NK-92 treated with Interleukin-12 subunit alpha and Interleukin-12 subunit beta, amount 100 ng/mL, for 24 hours (cell line): ENCODE results near the gene SPATA13.

Experiments used
- DNase-seq: peaks from one replicate; lab custom pipeline; 2025; lab: John Stamatoyannopoulos, UW

SPATA13 gene

GRCh38 chr13:24141333-24141910, 19.1 kb upstream of the SPATA13 start:
- DNase-seq: no peak

GRCh38 chr13:24142453-24142852, 18.1 kb upstream of the SPATA13 start:
- DNase-seq: no peak

DNA sequence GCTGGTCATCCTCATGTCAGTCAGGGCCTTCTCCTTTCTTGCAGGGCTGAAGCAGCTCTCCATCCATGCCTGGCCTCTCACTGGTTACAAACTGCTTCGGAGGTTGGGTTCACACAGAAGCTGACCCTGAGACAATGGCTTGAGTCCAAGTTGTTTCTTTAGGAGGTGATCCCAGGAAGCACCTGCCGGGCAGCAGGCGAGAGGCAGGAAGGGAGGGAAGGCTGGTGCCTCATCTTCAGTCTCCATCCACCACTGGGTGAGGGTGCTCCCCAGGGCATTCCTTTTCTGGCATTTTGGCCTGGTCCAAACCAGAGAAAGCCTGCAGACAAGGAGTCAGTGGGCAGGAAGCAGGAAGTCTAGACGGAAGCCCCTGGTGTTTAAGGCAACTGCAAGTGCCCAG, 17.6 kb upstream of the SPATA13 start:
- no peak for DNase-seq

- DNase-seq: no peak
Observed at GRCh38 chr13:24145240-24145639, 15.3 kb upstream of the SPATA13 start.

DNA sequence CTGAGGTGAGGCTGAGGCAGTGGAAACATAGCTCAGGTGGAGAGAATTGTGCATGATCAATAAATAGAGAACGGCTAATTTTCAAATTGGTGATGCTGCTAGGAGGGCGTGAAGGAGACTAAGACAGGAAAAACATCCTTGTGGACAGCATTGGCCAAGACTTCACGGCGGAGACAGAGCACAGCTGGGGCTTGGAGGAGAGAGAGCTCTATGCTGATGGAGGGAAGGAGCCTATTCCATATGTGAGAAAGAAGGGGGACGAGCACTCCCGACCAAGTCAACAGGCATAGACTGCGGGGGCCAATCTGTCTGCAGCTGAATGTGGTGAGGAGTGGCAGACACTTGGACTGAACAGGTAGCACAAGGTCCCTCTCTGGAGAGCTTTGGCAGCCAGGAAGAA, 14.8 kb upstream of the SPATA13 start:
- no peak for DNase-seq

DNA sequence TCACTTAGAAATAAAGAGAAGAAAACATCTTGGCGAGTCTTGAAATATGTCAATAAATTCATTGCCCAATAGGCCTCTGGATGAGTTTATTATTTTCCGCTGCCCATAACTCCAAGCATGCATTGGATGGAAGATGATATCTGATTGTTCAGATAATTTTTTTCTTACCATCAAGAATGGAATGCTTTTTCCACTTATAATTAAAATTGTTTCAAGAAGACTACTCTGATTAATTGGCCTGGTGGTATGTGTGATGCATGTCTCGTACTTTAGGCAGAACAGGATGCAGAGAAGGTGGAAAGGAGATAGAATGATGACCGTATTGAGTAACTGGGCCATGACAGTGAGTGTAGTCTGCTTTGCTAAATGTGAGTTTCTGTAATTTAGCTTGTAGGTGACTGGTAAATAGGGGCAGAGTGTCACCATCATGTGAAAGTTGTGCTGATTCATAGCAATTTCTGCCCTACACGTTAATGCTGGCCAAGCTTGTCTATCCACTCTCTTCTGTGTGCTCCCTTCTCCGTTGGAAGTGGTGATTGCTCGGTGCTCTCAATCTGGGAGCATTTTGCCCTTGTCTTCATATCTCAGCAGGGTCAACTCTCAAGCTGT, 13.5 kb upstream of the SPATA13 start:
- DNase-seq: no peak

DNA sequence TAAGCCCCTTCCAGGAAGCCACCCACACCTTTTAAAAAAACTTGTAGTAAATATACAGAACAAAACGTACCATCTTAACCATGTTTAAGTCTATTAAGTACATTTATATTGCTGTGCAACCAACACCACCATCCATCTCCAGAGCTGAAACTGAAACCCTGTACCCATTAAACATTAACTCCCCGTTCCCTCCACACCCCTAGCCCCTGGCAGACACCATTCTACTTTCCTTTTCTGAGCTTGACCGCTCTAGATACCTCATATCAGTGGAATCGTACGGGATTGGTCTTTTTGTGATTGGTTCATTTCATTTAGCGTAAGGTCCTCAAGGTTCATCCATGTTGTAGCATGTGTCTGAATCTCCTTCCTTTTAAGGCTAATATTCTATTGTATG, 13.0 kb upstream of the SPATA13 start:
- no peak for DNase-seq

- no peak for DNase-seq
Observed at GRCh38 chr13:24148414-24149235, 11.9 kb upstream of the SPATA13 start.

DNA sequence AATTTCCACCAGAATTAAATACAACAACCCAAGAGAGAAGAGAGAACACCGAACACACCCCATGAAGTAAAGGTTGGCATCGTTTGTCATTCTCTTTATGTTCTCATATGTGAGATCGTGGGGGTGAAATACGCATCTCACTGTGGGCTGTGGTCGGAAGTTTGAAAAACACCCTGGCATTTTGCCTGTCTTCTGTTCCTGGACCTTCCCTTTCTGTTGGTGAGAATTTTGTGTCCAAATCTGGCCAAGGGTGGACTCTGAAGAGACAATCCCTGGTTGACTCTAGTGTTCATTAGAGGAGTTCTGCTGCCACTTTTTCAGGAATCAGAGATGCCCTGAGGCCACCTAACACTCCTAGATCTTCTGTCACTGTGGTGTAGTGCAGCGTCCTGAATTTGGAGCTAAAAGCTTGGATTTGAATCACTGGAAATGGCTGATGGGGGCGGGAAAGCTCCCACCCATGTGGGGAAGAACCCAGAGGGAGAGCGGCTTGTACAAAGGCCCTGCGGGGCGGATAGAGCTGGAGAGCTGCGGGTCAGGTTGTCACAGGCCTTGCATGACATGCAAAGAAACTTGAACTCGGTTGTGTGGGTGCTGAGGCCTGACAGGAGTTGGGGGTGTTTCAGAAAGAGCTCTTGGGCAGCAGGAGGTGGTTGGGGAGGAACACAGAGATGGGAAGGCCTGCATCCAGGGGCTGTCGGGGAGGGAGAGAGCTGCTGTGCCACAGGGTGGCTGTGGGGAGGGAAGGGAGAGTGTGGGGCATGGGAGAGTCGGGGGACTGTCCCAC, 11.1 kb upstream of the SPATA13 start:
- no peak for DNase-seq

GRCh38 chr13:24150572-24150971, 9.9 kb upstream of the SPATA13 start:
- DNase-seq: no peak

GRCh38 chr13:24151864-24152263, 8.7 kb upstream of the SPATA13 start:
- DNase-seq: no peak

- no peak for DNase-seq
Observed at GRCh38 chr13:24152292-24153214, 8.0 kb upstream of the SPATA13 start.

- no peak for DNase-seq
Observed at GRCh38 chr13:24153347-24153746, 7.2 kb upstream of the SPATA13 start.

GRCh38 chr13:24153979-24154701, 6.4 kb upstream of the SPATA13 start:
- DNase-seq: no peak

- no peak for DNase-seq
Observed at GRCh38 chr13:24159357-24159756, 1.2 kb upstream of the SPATA13 start.

- no peak for DNase-seq
Observed at GRCh38 chr13:24161010-24161775, 673 bp downstream of the SPATA13 start.

- no peak for DNase-seq
Observed at GRCh38 chr13:24161980-24162525, 1.5 kb downstream of the SPATA13 start.

- no peak for DNase-seq
Observed at GRCh38 chr13:24162604-24163003, 2.1 kb downstream of the SPATA13 start.

DNA sequence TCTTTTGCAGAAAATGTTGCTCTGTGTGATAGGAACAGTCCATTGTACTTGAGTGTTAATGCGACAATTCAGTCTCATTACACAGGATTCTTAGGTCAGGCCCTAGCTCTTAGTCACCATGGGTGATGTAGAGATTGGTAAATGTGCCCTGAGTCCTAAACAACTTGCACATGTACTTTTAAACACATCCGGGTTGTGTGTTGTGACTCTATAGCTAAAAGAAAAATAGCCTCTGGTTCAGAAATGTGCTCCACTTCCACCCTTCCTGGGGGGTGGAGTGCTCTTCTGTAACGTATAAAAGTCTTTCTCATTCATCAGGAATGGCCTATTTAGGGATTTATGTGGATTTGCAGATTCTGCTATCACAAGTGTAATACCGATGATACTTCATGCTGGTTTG, 5.2 kb downstream of the SPATA13 start:
- DNase-seq: no peak

DNA sequence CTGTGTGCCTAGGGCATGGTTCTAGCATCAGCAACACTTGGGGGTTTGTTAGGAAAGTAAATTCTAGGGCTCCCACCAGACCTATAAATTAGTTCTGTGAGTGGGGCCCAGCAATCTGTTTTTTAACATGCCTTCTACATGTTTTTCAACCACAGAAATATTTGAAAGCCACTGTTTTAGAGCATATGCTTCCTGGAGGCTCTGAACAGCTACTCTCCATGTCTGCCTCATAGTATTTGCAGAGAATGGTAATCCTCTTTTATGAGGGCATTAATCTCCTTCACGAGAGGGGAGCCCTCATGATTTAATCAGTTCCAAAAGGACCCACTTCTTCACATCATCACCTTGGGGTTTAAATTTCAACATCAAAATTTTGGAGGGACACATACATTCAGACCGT, 6.0 kb downstream of the SPATA13 start:
- DNase-seq: no peak
